NCI-H345 (cell line): ENCODE results near the gene SLX1A.
"Not testable (repeated sequence)": the region's sequence is repeated elsewhere in the genome, so short reads cannot be mapped to it uniquely, and the experiment has no call there.

Experiments
- DNase-seq: peaks from one replicate; lab custom pipeline; 2025; lab: John Stamatoyannopoulos, UW

The SLX1A gene

DNA sequence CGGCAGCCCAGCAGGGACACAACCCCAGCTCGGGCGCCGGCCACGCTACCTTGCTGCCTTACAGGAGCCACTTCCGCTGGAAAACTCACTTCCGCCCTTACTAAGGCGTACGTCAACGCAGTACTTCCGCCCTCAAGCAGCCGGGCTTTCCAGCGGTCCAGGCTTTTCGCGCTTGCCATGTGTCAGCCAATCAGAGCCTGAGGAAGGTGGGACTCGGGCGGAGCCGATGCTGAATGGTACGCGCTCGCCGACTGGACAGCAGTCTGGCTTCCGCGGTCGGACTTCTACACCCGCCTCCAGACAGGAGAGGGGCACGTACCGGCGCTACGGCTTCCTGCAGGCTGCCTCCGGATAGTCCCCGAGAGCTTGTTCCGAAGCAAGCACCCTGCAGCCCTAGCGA is at the start of gene SLX1A, which contains the start of gene BOLA2B:
Gene SLX1A (plus strand): TSS at position 261 of the 400 bp plus-strand sequence. CDS start 210 bp downstream, outside the sequence.
Gene BOLA2B (minus strand): TSS at position 52 of the 400 bp plus-strand sequence. CDS start 71 bp downstream, outside the sequence.
- DNase-seq: not testable (repeated sequence)

DNA sequence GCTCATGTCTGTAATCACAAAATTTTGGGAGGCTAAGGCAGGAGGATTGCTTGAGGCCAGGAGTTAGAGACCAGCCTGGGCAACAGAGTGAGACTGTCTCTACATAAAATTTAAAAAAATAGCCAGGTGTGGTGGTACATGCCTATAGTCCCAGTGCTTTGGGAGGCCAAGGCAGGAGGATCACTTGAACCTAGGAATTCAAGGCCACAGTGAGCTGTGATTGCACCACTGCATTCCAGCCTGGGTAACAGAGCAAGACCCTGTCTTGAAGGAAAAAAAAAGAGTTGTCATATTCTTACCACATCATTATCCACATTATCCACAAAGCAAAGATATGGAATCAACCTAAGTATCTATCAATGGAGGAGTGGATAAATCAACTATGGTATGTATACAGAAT is 49.7 kb upstream of the SLX1A start:
- DNase-seq: no peak

DNA sequence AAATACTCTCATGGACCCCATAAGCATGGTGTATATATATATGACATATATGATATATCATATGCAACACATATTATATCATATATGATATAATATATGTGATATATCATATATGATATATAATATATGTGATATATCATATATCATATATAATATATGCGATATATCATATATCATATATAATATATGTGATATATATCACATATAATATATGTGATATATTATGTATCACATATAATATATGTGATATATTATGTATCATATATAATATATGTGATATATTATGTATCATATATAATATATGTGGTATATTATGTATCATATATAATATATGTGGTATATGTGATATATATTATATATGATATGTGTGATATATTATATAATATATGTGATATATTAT is 48.8 kb upstream of the SLX1A start:
- no peak for DNase-seq

DNA sequence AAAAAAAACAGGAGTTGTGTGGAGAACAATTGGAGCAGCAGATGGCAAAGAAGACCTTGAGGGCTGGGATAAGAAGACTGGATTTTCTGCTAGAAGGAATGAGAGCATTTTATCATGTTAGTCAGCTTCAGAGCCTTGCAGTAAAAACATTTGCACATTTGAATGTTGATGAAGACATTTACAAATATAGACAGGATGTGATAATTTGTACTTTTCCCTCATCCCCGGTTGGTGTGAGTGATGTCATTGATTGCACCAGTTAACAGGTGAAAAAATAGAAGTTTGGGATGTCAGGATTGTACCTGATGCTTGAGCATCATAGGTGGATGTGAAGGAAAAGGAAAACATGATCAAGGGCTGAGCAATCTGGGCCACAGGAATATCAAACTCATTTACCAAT is 48.0 kb upstream of the SLX1A start:
- no peak for DNase-seq

DNA sequence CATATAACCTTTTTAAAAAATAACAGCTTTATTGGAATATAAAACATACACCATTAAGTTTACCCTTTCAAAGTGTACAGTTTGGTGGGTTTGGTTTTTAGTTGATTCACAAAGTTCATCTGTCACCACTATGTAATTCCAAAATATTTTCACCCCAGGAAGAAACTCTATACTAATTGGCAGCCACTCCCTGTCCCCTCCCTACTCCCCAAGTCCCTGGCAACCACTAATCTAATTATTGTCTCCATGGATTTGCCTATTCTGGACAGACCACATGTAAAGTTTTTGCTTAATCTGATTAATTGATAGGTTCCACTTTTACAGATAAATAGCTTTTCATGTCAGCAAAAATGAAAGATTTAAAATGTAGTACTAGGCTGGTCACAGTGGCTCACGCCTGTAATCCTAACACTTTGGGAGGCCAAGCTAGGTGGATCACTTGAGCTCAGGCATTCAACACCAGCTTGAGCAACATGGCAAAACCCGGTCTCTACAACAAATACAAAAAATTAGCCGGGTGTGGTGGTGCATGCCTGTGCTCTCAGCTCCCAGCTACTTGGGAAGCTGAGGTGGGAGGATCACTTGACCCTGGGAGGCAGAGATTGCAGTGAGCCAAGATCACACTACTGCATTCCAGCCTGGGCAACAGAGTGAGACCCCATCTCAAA is 45.7 kb upstream of the SLX1A start:
- DNase-seq: no peak

DNA sequence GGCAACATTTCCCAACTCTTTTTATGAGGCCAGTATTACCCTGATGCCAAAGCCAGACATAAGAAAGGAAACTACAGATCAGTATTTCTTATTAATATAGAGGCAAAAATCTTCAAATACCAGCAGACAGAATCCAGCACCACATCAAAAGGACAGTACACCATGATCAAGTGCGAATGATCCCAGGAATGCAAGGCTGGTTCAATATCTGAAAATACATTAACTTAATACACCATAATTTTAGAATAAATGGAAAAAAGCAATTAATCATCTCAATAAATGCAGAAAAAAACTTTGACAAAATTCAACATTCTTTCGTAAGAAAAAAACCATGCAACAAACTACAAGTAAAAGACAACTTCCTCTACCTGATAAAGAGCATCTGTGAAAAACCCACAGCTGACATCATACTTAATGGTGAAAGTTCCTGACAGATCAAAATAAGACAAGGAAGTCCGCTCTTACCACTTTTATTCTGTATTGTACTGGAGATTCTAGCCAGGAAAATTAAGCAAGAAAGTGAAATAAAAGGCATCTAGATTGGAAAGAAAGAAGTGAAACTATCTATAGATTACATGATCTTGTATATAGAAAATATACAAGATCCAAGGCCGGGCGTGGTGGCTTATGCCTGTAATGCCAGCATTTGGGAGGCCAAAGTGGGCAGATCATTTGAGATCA is 44.3 kb upstream of the SLX1A start:
- DNase-seq: no peak

DNA sequence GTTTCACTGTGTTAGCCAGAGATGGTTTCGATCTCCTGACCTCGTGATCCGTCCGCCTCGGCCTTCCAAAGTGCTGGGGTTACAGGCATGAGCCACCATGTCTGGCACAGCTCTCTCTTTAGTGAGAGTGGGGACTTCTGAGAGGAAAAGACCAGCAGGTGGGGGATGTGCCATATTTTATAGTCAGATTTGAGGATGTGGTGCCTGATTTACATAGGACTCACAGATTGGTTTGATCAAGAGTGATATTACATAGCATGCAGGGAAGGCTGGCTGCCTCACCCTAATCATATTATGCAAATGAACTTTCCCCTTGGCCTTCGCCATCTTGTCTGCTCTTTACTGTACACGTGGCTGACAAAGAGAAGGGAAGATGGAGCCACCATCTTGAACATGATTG is 42.6 kb upstream of the SLX1A start:
- DNase-seq: no peak

DNA sequence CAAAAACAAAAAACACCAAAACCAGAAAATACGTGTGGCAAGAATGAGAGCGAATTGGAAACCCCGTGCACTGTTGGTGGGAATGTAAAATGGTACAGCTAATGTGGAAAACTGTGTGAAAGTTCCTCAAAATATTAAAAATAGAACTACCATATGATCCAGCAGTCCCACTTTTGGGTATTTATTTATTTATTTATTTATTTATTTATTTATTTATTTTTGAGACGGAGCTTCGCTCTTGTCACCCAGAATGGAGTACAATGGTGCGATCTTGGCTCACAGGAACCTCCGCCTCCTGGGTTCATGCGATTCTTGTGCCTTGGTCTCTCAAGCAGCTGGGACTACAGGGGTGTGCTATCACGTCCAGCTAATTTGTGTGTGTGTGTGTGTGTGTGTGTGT is 41.2 kb upstream of the SLX1A start:
- DNase-seq: no peak

DNA sequence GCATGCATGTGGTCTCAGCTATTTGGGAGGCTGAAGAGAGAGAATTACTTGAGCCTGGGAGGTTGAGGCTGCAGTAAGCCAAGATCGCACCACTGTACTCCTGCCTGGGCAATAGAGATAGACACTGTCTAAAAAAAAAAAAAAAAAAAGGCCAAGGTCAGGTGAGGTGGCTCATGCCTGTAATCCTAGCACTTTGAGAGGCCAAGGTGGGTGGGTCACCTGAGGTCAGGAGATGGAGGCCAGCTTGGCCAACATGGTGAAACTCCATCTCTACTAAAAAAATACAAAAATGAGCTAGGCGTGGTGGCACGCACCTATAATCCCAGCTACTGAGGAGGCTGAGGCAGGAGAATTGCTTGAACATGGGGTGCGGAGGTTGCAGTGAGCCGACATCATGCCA is 38.5 kb upstream of the SLX1A start:
- DNase-seq: no peak

DNA sequence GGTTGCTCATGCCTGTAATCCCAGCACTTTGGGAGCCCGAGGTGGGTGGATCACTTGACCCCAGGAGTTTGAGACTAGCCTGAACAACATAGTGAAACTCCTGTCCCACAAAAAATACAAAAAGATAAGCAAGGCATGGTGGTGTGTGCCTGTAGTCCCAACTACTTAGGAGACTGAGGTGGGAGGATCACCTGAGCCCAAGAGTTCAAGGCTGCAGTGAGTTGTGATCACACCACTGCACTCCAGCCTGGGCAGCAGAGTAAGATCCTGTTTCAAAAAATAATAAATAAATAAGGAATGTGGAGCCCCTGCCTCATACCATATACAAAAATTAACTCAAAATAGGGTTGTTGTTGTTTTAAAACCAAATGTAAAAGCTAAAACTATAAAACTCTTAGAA is 36.5 kb upstream of the SLX1A start:
- no peak for DNase-seq

DNA sequence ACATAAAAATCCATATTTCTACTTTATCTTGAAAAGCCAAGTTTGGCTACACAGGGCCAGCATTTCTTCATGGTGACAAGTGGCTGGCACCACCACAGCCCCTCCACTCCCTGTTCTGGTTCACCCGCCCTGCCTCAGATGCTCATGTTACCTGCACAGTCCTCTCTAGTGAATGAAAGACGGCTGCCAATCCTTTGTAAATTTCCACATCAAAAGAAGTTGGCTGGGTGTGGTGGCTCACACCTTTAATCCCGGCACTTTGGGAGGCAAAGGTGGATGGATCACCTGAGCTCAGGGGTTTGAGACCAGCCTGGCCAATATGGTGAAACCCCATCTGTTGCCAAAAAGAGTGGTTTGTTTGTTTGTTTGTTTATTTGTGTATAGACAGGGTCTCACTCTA is 30.1 kb upstream of the SLX1A start:
- DNase-seq: no peak

DNA sequence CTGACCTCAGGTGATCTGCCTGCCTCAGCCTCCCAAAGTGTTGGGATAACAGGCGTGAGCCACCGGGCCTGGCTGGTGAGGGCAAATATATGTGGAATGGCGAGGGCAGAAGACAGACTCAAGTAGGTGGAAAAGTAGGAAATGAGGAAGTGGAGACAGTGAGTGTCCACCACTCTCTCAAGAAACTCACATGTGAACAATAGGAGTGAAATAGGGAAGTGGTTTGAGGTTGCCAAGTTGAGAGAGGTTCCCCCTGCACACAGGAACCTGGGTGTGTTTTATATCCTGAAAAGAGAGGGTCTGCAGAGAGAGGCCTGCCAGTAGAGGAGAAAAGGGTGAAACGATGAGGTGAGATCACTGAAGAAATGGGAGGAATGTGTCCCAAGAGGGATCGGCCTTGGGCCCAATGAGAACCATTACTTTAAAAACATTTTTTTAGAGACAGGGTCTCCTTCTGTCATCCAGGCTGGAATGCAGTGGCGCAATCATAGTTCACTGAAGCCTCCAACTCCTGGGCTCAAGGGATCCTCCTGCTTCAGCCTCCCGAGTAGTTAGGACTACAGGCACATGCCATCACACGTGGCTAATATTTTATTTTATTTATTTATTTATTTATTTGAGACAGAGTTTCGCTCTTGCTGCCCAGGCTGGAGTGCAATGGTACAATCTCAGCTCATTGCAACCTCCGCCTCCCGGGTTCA is 27.3 kb upstream of the SLX1A start:
- DNase-seq: no peak

DNA sequence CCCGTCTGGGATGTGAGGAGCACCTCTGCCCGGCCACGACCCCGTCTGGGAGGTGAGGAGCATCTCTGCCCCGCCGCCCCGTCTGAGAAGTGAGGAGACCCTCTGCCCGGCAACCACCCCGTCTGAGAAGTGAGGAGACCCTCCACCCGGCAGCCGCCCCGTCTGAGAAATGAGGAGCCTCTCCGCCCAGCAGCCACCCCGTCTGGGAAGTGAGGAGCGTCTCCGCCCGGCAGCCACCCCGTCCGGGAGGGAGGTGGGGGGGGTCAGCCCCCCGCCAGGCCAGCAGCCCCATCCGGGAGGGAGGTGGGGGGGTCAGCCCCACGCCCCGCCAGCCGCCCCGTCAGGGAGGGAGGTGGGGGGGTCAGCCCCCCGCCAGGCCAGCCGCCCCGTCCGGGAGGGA is 24.9 kb upstream of the SLX1A start:
- DNase-seq: not testable (repeated sequence)

DNA sequence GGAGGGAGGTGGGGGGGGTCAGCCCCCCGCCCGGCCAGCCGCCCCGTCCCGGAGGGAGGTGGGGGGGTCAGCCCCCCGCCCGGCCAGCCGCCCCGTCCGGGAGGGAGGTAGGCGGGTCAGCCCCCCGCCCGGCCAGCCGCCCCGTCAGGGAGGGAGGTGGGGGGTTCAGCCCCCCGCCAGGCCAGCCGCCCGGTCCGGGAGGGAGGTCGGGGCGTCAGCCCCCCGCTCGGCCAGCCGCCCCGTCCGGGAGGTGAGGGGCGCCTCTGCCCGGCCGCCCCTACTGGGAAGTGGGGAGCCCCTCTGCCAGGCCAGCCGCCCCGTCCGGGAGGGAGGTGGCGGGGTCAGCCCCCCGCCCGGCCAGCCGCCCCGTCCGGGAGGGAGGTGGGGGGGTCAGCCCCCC is 24.3 kb upstream of the SLX1A start:
- not testable (repeated sequence) for DNase-seq

DNA sequence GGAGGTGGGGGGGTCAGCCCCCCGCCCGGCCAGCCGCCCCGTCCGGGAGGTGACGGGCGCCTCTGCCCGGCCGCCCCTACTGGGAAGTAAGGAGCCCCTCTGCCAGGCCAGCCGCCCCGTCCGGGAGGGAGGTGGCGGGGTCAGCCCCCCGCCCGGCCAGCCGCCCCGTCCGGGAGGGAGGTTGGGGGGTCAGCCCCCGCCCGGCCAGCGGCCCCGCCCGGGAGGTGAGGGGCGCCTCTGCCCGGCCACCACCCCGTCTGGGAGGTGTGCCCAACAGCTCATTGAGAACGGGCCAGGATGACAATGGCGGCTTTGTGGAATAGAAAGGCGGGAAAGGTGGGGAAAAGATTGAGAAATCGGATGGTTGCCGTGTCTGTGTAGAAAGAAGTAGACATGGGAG is 23.5 kb upstream of the SLX1A start:
- not testable (repeated sequence) for DNase-seq

DNA sequence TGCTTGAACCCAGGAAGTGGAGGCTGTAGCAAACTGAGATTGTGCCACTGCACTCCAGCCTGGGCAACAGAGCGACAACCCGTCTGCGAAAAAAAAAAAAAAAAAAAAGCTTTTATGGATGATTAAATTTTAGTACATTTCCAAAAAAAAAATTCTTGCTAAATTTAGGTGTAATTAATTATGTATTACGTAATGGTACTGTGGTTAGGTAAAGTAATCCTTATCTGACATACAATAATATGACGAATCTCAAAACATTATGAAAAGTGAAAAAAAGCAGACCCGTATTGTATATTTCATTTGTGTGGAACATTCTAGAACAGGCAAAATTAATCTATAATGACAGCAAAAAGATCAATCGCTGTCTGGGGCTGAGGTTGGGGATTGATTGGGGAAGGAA is 20.6 kb upstream of the SLX1A start:
- DNase-seq: no peak

DNA sequence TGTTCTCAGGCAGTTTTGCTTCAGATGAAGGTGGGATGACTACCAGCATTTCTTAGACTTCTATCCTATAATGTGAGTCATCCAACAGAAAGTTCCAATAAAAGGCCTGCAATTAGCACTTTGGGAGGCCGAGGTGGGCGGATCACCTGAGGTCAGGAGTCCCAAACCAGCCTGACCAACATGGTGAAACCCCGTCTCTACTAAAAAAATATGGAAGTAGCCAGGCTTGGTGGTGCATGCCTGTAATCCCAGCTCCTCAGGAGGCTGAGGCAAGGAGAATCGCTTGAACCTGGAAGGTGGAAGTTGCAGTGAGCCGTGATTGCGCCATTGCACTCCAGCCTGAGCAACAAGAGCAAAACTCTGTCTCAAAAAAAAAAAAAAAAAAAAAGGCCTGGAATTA is 16.8 kb upstream of the SLX1A start:
- not testable (repeated sequence) for DNase-seq

DNA sequence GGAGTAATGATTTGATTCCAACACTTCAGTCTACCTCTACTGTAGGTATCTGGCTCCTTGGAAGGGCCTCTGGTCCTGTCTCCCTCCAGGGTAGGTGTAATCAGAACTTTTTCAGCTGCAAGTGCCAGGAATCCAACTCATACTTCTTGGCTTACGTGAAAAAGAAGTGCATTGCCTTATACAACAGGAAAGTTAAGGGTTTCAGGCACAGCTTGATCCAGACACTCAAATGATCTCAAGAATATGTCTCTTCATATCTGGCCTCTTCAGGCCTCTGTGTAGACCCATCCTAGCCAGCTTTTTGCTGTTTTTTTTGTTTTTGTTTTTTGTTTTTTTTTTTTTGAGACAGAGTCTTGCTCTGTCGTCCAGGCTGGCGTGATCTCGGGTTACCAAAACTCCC is 14.5 kb upstream of the SLX1A start:
- DNase-seq: no peak

DNA sequence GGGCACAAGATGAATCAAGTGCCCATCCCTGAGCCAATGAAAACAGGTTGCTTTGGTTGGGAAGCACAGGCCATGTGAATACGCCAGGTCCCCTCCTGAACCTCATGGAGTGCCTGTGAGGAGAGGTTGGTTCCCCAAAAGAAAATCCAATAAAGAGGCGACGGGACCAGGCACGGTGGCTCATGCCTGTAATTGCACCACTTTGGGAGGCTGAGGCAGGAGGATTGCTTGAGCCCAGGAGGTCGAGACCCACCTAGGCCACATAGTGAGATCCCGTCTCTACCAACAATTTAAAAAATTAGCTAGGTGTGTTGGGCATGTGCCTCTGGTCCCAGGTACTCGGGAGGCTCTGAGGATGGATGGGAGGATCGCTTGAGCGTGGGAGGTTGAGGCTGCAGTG is 13.7 kb upstream of the SLX1A start:
- DNase-seq: no peak

DNA sequence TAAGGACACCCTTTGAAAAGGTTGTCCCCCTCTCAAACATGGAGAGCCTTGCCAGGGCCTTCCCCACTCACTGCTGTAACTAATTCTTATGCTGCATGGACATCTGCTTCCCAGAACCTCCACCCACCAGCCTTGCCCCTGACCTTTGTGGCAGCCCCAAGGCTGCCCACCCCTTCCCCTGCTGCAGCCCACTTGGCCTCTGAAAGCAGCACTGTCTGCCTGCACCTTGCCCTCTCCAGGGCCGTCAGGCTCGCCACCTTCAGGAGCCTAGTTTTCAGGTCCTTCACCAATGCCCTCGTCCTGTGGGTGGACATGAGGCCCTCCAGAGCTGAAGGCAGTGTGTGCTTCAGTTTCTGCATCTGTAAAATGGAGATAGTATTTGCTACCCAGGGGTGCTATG is 12.9 kb upstream of the SLX1A start:
- no peak for DNase-seq

DNA sequence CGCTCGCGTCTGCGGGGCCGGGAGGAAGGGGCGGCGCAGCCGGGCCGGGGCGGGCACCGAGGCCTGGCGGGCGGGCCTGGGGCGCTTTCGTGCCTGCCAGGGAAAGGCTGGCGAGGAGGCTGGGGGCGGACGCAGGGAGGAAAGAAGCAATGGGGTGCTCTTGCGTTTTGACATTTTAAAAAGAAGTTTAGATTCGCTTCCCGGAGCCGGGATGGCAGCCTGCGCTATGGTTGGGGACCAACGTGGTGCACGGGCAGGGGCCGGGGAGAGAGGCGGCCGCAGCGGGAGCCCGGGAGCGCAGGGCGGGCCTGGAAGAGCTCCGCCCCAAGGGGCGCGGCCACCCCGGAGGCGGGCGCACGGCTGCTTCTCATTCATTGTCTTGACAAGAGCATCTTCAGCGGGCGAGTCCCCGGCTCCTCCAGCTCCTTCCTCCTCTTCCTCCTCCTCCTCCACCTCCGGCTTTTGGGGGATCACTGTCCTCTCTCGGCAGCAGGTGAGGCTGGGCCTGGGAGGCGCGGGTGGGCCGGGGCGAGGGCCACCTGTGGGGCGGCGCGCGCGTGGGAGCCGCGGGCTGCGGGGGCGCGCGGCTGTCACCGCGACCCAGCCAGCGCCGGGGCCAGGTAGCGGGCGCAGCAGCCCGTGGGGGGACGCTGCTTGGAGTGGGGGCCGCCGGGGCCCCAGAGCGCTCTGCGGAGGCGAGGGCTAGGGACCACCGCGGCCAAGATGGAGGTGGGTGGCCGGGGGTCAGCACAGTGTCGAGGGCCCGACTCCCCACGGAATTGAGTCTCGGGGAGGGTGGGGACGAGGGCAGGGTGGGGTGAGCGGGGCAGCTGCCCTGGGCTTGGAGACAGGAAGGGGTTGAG is 10.2 kb upstream of the SLX1A start, which contains the start of gene CORO1A:
Gene CORO1A (plus strand): TSS at position 370 of the 863 bp plus-strand sequence. CDS start 1,608 bp downstream, outside the sequence.
- DNase-seq: peak; percentile 90
